ENCODE measurements around the gene SMIM45.
"Not testable (repeated sequence)": the region's sequence is repeated elsewhere in the genome, so short reads cannot be mapped to it uniquely, and the experiment has no call there.

The SMIM45 gene

DNA sequence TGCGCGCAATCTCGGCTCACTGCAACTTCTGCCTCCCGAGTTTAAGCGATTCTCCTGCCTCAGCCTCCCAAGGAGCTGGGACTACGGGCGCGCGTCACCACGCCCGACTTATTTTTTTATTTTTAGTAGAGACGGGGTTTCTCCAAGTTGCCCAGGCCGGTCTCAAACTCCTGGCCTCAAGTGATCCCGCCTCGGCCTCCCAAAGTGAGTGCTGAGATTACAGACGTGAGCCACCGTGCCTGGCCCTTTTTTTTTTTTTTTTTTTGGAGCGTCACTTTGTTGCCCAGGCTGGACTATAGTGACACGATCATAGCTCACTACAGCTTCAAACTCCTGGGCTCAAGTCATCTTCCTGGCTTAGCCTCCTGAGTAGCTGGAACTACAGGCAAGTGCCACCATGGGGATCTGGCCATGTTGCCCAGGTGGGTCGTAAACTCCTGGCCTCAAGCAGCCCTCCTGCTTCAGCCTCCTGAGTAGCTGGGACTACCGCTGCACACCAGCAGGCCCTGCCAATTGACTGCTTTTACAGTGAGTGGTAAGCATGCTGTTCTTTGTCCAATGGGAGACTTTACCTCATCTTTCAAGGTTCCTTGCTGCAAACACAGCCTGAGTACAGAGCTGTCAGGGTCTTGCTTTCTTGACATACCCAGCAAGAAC, 4.4 kb upstream of the SMIM45 start:
- Histone ChIP-seq H3K4me3 (peak overlapping the region; percentile 64 to 75), H3K4me1 (peaks cover 0 to 8% of the 10 kb centered on the region in 2 donors), H3K9me3 (no peaks in the 10 kb centered on the region), H3K27me3 (no peaks in the 10 kb centered on the region), H3K27ac (no peak overlapping the region), H3K36me3 (no peaks in the 10 kb centered on the region)
- DNase-seq (ENCODE audit: low spot score in 2 of 2) = no peak
- TF ChIP-seq, protein P1, sequence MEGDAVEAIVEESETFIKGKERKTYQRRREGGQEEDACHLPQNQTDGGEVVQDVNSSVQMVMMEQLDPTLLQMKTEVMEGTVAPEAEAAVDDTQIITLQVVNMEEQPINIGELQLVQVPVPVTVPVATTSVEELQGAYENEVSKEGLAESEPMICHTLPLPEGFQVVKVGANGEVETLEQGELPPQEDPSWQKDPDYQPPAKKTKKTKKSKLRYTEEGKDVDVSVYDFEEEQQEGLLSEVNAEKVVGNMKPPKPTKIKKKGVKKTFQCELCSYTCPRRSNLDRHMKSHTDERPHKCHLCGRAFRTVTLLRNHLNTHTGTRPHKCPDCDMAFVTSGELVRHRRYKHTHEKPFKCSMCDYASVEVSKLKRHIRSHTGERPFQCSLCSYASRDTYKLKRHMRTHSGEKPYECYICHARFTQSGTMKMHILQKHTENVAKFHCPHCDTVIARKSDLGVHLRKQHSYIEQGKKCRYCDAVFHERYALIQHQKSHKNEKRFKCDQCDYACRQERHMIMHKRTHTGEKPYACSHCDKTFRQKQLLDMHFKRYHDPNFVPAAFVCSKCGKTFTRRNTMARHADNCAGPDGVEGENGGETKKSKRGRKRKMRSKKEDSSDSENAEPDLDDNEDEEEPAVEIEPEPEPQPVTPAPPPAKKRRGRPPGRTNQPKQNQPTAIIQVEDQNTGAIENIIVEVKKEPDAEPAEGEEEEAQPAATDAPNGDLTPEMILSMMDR (IDR thresholded peaks at IDR 0.05) = no peak
- intact Hi-C loops (cut with DNase I) = loop anchor here (2.0 to 5.0 kb wide), 3 partner anchors 115 to 259 kb away; partner anchors contain the start of genes NAGA, PHETA2, SNU13 and SREBF2

DNA sequence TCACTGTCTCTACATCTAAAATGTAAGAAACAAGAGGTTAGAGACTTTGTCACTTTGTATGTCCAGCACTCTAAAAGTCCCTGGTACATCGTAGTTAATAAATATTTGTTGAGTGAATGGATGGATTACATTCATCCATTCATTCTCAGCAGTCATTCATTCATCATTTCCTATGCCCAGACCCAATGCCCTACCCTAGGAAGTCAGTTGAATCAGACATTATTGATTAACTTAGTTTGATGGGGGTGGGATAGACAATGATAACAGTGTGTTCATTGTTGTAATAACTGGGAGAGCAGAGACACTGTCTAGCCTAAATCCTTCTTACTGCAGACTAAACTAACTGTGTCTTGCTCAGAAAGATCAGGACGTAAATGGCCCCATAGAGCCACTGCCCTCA, 3.8 kb upstream of the SMIM45 start:
- TF ChIP-seq, protein P1 (IDR thresholded peaks at IDR 0.05) = no peak
- intact Hi-C loops (cut with DNase I) = loop anchor here (5.0 kb wide), 1 partner anchor 124 kb away; the partner anchor contains the start of genes NAGA and PHETA2
- H3K27me3 ChIP-seq = no peaks in the 10 kb centered on the region
- H3K9me3 ChIP-seq = no peaks in the 10 kb centered on the region
- H3K36me3 ChIP-seq = no peaks in the 10 kb centered on the region
- no peak overlapping the region for H3K27ac ChIP-seq
- DNase-seq (ENCODE audit: low spot score in 2 of 2) = no peak
- no peak overlapping the region for H3K4me3 ChIP-seq
- H3K4me1 ChIP-seq = peaks cover 0 to 8% of the 10 kb centered on the region in 2 donors

DNA sequence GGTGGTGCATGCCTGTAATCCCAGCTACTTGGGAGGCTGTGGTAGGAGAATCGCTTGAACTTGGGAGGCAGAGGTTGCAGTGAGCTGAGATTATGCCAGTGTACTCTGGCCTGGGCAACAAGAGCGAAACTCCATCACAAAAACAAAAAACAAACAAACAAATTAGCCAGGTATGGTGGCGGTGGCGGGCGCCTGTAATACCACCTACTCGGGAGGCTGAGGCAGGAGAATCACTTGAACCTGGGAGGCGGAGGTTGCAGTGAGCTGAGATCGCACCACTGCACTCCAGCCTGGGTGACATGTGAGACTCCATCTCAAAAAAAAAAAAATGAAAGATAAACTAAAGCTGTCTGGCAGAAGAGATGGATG, 3.0 kb upstream of the SMIM45 start:
- intact Hi-C loops (cut with DNase I) = loop anchor here (5.0 kb wide), 1 partner anchor 123 kb away; the partner anchor contains the start of genes NAGA and PHETA2
- not testable (repeated sequence) for DNase-seq (ENCODE audit: low spot score in 2 of 2); H3K36me3 ChIP-seq

DNA sequence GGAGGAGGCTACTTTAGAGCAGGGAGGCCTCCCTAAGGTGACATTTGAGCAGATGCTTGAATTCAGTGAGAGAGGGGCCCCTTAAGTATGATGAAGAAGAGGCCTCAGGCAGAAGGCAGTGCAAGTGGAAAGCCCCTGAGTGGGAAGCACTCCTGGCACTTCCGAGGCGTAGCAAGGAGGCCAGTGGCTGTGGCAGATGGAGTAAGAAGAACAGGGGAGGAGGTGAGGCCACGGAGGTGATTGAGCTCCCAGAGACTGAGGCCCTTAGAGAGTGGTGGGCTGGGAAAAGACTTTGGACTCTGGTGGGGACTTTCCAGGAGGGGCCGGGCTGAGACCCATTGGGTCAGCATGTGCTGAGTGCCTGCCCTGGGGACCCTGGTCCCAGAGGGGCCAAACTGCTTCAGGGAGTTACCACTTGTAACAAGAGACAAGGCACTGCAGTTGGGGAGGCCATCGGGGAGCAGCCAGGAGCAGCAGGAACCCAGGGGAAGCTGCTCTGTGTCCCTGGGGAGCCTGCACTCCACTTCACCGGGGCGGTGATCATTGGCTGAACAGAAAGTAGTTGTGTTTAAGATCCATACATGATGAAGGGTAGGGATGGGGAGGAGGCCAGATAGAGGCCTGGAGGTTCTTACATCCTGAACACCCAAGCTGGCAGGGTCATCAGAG, 2.5 kb upstream of the SMIM45 start:
- H3K4me1 ChIP-seq = peaks cover 0 to 8% of the 10 kb centered on the region in 2 donors
- H3K36me3 ChIP-seq = no peaks in the 10 kb centered on the region
- H3K27me3 ChIP-seq = no peaks in the 10 kb centered on the region
- TF ChIP-seq, protein P1 (IDR thresholded peaks at IDR 0.05) = no peak
- H3K4me3 ChIP-seq = no peak overlapping the region
- intact Hi-C loops (cut with DNase I) = loop anchor here (5.0 kb wide), 1 partner anchor 123 kb away; the partner anchor contains the start of genes NAGA and PHETA2
- DNase-seq (ENCODE audit: low spot score in 2 of 2) = no peak
- H3K9me3 ChIP-seq = no peaks in the 10 kb centered on the region
- no peak overlapping the region for H3K27ac ChIP-seq

More for the DNA sequence above, 3.0 kb upstream of the SMIM45 start:
- H3K9me3 ChIP-seq, H3K27me3 ChIP-seq, H3K4me3 ChIP-seq, H3K4me1 ChIP-seq, H3K27ac ChIP-seq: not testable (repeated sequence)

DNA sequence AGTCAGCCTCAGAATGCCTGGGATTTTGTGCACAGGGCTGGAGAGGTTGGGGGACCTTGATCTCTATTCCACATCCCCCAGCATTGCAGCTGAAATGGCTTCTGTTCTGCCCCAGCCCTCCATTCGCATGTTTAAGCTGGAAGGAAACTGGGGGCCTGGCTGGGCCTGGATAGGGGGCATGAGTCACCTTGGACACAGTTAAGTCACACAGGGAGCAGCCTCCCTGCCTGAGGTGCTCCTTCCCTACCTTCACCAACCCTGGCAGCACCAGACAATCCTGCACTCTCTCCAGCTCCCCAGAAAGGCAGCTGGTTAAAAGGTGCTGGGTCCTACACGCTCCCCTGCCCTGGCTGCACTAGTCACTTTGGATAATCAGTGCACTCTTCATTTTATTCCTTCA, 763 bp downstream of the SMIM45 start:
- Histone ChIP-seq H3K27ac (no peak overlapping the region), H3K9me3 (no peaks in the 10 kb centered on the region), H3K27me3 (no peaks in the 10 kb centered on the region), H3K4me3 (no peak overlapping the region), H3K36me3 (no peaks in the 10 kb centered on the region), H3K4me1 (peaks cover 0 to 3% of the 10 kb centered on the region in 2 donors)
- TF ChIP-seq, protein P1 (IDR thresholded peaks at IDR 0.05) = no peak
- DNase-seq (ENCODE audit: low spot score in 2 of 2) = no peak
- intact Hi-C loops (cut with DNase I) = no loop called here

DNA sequence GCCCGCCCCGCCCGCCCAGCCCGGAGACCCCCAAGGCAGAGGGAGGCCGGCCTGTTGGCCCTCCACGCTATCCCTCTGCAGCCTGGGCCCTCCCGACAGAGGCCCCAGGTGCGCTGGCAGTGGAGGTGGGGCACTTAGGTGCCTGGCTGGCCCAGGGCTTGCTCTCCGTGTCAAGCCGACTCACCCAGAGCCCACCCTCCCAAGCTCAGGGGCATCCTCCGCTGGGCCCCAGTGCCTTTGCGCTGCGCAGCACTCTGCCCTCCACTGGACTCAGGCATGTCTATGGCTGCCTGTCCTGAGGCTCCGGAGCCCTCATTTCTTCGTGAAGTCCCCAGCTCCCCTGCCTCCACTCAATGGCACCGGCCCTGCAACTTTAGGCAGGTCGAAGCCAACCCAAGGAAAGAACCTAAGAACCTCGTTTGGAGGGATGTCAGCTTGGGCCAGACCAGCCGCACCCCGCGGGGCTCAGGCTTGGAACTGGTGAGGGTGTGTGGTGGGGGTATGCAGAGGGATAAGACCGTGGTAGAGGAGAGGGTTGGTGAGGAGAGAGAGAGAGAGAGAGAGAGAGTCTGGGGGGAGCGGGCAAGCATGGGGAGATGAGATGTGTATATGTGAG, 6.1 kb downstream of the SMIM45 start:
- H3K9me3 ChIP-seq = no peaks in the 10 kb centered on the region
- no peaks in the 10 kb centered on the region for H3K36me3 ChIP-seq
- no peaks in the 10 kb centered on the region for H3K27me3 ChIP-seq
- H3K4me3 ChIP-seq = peak overlapping the region; percentile 29 to 39
- DNase-seq (ENCODE audit: low spot score in 2 of 2) = no peak
- intact Hi-C loops (cut with DNase I) = no loop called here
- no peak overlapping the region for H3K27ac ChIP-seq
- H3K4me1 ChIP-seq = peaks cover 0 to 4% of the 10 kb centered on the region in 2 donors
- TF ChIP-seq, protein P1 (IDR thresholded peaks at IDR 0.05) = no peak

All from ascending aorta (tissue), 2 donors.